HepG2 (cell line): ENCODE measurements around the gene HSPA1B. TPM values are rescaled to one million over a fixed set of nuclear protein-coding genes. Genes with fewer than 3 reads are reported as not detected.

Source experiments
- CEBPG ChIP-seq: IDR thresholded peaks from 2 replicates; pipeline ENCODE4 v1.6.1; 2016
- EEA1 ChIP-seq: sonication (generic); formaldehyde crosslinking; IDR thresholded peaks from 2 replicates; pipeline ENCODE4 v1.5.1; 2020; ENCODE audit warnings: mild to moderate bottlenecking, missing genetic modification reagents, borderline replicate concordance
- FOSL2 ChIP-seq: sonication (generic); formaldehyde crosslinking; IDR thresholded peaks from 2 replicates; pipeline ENCODE4 v1.4.0; 2020; ENCODE audit warnings: missing genetic modification reagents
- GATAD2A ChIP-seq: IDR thresholded peaks from 2 replicates; pipeline ENCODE4 v1.6.1; 2016
- GFI1 ChIP-seq: sonication (generic); formaldehyde crosslinking; IDR thresholded peaks from 2 replicates; pipeline ENCODE4 v1.5.0; 2020; ENCODE audit warnings: missing genetic modification reagents, mild to moderate bottlenecking, borderline replicate concordance
- HES4 ChIP-seq: sonication (generic); formaldehyde crosslinking; IDR thresholded peaks from 2 replicates; pipeline ENCODE4 v1.9.0; 2021; ENCODE audit warnings: mild to moderate bottlenecking, missing genetic modification reagents, borderline replicate concordance
- TAF1 ChIP-seq: sonication (generic); formaldehyde crosslinking; IDR thresholded peaks from 2 replicates; pipeline ENCODE4 v1.4.0; 2020; ENCODE audit warnings: missing genetic modification reagents
- ZNF232 ChIP-seq: sonication (generic); formaldehyde crosslinking; IDR thresholded peaks from 2 replicates; pipeline ENCODE4 v1.4.0; 2020; ENCODE audit warnings: missing genetic modification reagents, borderline replicate concordance
- ZNF292 ChIP-seq: sonication (generic); formaldehyde crosslinking; IDR thresholded peaks from 2 replicates; pipeline ENCODE4 v1.8.1; 2022; ENCODE audit warnings: mild to moderate bottlenecking, low read depth, missing genetic modification reagents, borderline replicate concordance
- ZNF766 ChIP-seq: sonication (generic); formaldehyde crosslinking; IDR thresholded peaks from 2 replicates; pipeline ENCODE4 v1.5.0; 2020; ENCODE audit warnings: missing genetic modification reagents, borderline replicate concordance
- polyA plus RNA-seq, 8 experiments: library from polyadenylated mRNA; depleted of rRNA in 3 of 8; stranded (reverse) in 7 of 8; unstranded in 1 of 8; fragments of >200 nt; fragmentation: Illumina TruSeq in 4 of 8; extraction: Trizol in 4 of 8; gene quantifications; 2 replicates each; pipeline versions ENCODE4 v1.2.1 to v1.2.3, GENCODE V29; 2011 to 2016; ENCODE audit warnings: low read depth in 4 of 8, missing spikeins in 1 of 8, mixed read lengths in 1 of 8; ENCODE audit not compliant: insufficient read depth in 1 of 8
- total RNA-seq, 5 experiments: library from RNA; depleted of rRNA; stranded (reverse); fragments of >200 nt; fragmentation: Illumina TruSeq; extraction: Trizol; gene quantifications; 2 replicates each; pipeline ENCODE4 v1.2.3, GENCODE V29; 2016; ENCODE audit warnings: low read depth in 1 of 5
- TF ChIP-seq, protein P1 (sequence below): sonication (generic); formaldehyde crosslinking; IDR thresholded peaks from 2 replicates; pipeline ENCODE4 v1.8.1; 2023; ENCODE audit warnings: mild to moderate bottlenecking, missing genetic modification reagents, borderline replicate concordance
- TF ChIP-seq, protein P2 (sequence below): IDR thresholded peaks from 2 replicates; pipeline ENCODE4 v1.6.1; 2012; ENCODE audit warnings: low read depth, low read length, improper control_type of control experiment
- TF ChIP-seq, protein P3 (sequence below): sonication (generic); formaldehyde crosslinking; conservative IDR thresholded peaks from 2 replicates; pipeline ENCODE4 v1.4.0; 2020; ENCODE audit warnings: mild to moderate bottlenecking, missing genetic modification reagents, moderate library complexity
- TF ChIP-seq, protein P4 (sequence below): sonication (generic); formaldehyde crosslinking; IDR thresholded peaks from 2 replicates; pipeline ENCODE4 v1.4.0; 2020; ENCODE audit warnings: missing genetic modification reagents
- TF ChIP-seq, protein P5 (sequence below): sonication (generic); formaldehyde crosslinking; IDR thresholded peaks from 2 replicates; pipeline ENCODE4 v1.5.0; 2020; ENCODE audit warnings: missing genetic modification reagents
- TF ChIP-seq, protein P6 (sequence below): IDR thresholded peaks from 2 replicates; pipeline ENCODE4 v1.6.1; 2018; ENCODE audit warnings: missing genetic modification reagents, mild to moderate bottlenecking, missing compliant biosample characterization

Gene HSPA1B
- total and polyA plus RNA-seq, 2 of the 13 experiments (the other 11 are each of a cell fraction or from before 2014, with no cell fraction given), result 26.0 to 186 TPM

DNA sequence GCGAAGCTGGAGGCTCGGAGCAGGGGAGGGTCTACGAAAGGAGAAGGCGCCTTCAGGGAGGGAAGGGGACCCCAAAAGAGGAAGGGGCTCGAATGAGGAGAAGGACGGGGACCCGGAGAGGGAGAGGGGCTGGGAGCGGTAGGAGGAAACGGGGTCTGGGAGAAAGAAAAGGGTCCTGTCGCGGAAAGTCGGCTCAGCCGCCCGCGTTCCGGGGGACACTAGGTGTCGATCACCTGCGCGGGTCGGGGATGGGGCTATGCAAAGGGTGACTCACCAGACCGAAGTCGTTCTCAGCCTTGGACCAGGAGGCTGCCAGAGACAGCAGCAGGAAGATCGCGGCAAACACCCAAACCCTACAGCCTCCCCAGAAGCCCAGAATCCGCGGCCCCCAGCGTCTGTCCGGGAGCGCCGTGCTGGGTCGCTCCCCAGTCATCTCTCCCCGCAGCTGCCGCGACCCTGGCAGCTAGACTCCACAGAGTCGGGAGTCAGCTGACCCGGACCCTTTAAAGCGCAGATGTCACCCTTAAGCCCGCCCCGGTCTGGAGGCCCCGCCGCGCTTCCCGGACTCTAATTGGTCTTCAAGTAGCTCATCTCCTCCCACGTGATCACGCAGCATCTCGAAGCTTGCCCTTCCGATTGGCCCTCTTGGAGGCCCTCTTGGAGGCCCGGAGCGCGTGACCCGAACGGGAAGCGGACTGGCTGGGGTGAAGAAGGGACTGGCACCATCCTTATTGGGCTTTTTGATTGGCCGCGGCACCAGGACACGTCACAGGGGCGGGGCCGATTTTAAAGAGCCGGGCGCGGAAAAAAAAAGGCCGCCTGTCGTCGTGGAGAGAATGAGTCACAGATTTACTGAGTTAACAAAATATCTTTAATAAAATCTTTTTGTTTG, 35.1 kb downstream of the HSPA1B start, which contains the start of gene NEU1 (continued):
- TF ChIP-seq GFI1 (CRISPR knock-in tag) (no peak), ZNF292 (CRISPR knock-in tag) (peak; percentile 73; the same call in 1 of the 2 replicates), EEA1 (CRISPR knock-in tag) (peak; percentile 94), HES4 (CRISPR knock-in tag) (peak; percentile 54; the same call in 1 of the 2 replicates), ZNF232 (peak; percentile 82; the same call in 1 of the 2 replicates), FOSL2 (CRISPR knock-in tag) (peak; percentile 82), ZNF766 (CRISPR knock-in tag) (peak; percentile 89), GATAD2A (peak; percentile 75), TAF1 (CRISPR knock-in tag) (peak; percentile 99), CEBPG (CRISPR knock-in tag) (no peak)
- TF ChIP-seq, protein P1, sequence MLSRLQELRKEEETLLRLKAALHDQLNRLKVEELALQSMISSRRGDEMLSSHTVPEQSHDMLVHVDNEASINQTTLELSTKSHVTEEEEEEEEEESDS (CRISPR knock-in tag), result peak; percentile 86; the same call in 1 of the 2 replicates
- TF ChIP-seq, protein P2, sequence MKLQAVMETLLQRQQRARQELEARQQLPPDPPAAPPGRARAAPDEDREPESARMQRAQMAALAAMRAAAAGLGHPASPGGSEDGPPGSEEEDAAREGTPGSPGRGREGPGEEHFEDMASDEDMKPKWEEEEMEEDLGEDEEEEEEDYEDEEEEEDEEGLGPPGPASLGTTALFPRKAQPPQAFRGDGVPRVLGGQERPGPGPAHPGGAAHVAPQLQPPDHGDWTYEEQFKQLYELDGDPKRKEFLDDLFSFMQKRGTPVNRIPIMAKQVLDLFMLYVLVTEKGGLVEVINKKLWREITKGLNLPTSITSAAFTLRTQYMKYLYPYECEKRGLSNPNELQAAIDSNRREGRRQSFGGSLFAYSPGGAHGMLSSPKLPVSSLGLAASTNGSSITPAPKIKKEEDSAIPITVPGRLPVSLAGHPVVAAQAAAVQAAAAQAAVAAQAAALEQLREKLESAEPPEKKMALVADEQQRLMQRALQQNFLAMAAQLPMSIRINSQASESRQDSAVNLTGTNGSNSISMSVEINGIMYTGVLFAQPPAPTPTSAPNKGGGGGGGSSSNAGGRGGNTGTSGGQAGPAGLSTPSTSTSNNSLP, result no peak; the same call in 1 of the 2 replicates
- TF ChIP-seq, protein P3, sequence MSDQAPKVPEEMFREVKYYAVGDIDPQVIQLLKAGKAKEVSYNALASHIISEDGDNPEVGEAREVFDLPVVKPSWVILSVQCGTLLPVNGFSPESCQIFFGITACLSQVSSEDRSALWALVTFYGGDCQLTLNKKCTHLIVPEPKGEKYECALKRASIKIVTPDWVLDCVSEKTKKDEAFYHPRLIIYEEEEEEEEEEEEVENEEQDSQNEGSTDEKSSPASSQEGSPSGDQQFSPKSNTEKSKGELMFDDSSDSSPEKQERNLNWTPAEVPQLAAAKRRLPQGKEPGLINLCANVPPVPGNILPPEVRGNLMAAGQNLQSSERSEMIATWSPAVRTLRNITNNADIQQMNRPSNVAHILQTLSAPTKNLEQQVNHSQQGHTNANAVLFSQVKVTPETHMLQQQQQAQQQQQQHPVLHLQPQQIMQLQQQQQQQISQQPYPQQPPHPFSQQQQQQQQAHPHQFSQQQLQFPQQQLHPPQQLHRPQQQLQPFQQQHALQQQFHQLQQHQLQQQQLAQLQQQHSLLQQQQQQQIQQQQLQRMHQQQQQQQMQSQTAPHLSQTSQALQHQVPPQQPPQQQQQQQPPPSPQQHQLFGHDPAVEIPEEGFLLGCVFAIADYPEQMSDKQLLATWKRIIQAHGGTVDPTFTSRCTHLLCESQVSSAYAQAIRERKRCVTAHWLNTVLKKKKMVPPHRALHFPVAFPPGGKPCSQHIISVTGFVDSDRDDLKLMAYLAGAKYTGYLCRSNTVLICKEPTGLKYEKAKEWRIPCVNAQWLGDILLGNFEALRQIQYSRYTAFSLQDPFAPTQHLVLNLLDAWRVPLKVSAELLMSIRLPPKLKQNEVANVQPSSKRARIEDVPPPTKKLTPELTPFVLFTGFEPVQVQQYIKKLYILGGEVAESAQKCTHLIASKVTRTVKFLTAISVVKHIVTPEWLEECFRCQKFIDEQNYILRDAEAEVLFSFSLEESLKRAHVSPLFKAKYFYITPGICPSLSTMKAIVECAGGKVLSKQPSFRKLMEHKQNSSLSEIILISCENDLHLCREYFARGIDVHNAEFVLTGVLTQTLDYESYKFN (CRISPR knock-in tag), result peak; percentile 69
- TF ChIP-seq, protein P4, sequence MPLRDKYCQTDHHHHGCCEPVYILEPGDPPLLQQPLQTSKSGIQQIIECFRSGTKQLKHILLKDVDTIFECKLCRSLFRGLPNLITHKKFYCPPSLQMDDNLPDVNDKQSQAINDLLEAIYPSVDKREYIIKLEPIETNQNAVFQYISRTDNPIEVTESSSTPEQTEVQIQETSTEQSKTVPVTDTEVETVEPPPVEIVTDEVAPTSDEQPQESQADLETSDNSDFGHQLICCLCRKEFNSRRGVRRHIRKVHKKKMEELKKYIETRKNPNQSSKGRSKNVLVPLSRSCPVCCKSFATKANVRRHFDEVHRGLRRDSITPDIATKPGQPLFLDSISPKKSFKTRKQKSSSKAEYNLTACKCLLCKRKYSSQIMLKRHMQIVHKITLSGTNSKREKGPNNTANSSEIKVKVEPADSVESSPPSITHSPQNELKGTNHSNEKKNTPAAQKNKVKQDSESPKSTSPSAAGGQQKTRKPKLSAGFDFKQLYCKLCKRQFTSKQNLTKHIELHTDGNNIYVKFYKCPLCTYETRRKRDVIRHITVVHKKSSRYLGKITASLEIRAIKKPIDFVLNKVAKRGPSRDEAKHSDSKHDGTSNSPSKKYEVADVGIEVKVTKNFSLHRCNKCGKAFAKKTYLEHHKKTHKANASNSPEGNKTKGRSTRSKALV (CRISPR knock-in tag), result peak; percentile 75
- TF ChIP-seq, protein P5, sequence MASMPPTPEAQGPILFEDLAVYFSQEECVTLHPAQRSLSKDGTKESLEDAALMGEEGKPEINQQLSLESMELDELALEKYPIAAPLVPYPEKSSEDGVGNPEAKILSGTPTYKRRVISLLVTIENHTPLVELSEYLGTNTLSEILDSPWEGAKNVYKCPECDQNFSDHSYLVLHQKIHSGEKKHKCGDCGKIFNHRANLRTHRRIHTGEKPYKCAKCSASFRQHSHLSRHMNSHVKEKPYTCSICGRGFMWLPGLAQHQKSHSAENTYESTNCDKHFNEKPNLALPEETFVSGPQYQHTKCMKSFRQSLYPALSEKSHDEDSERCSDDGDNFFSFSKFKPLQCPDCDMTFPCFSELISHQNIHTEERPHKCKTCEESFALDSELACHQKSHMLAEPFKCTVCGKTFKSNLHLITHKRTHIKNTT (CRISPR knock-in tag), result no peak
- TF ChIP-seq, protein P6, sequence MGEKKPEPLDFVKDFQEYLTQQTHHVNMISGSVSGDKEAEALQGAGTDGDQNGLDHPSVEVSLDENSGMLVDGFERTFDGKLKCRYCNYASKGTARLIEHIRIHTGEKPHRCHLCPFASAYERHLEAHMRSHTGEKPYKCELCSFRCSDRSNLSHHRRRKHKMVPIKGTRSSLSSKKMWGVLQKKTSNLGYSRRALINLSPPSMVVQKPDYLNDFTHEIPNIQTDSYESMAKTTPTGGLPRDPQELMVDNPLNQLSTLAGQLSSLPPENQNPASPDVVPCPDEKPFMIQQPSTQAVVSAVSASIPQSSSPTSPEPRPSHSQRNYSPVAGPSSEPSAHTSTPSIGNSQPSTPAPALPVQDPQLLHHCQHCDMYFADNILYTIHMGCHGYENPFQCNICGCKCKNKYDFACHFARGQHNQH (CRISPR knock-in tag), result peak; percentile 86
